Rectal smooth muscle tissue (tissue), 1 donor: ENCODE results near the gene ABCB9.

Source experiments
- H3K27ac ChIP-seq: one replicate; pipeline ENCODE4 v1.7.0; 2013; ENCODE audit warnings: low read depth, low read length, inconsistent platforms
- H3K27me3 ChIP-seq: one replicate; pipeline ENCODE4 v1.7.0; 2013; ENCODE audit warnings: low read length; ENCODE audit not compliant: control insufficient read depth, insufficient read depth
- H3K36me3 ChIP-seq: one replicate; pipeline ENCODE4 v1.7.0; 2013; ENCODE audit warnings: low read length; ENCODE audit not compliant: control insufficient read depth, insufficient read depth
- H3K4me1 ChIP-seq: one replicate; pipeline ENCODE4 v1.7.0; 2013; ENCODE audit warnings: low read length; ENCODE audit not compliant: control insufficient read depth, insufficient read depth
- H3K4me3 ChIP-seq: one replicate; pipeline ENCODE4 v1.7.0; 2013; ENCODE audit warnings: low read length
- H3K9ac ChIP-seq: one replicate; pipeline ENCODE4 v1.7.0; 2013; ENCODE audit warnings: low read length

The ABCB9 gene

GRCh38 chr12:122961531-122962329 lies 4.5 kb downstream of the ABCB9 start:
- H3K27me3 ChIP-seq: no peaks in the 10 kb centered on the region
- no peak overlapping the region for H3K9ac ChIP-seq
- H3K27ac ChIP-seq: no peak overlapping the region
- no peaks in the 10 kb centered on the region for H3K36me3 ChIP-seq
- peaks cover 10% of the 10 kb centered on the region for H3K4me1 ChIP-seq
- H3K4me3 ChIP-seq: no peak overlapping the region

- H3K27me3 ChIP-seq: no peaks in the 10 kb centered on the region
- no peak overlapping the region for H3K9ac ChIP-seq
- H3K4me3 ChIP-seq: no peak overlapping the region
- no peak overlapping the region for H3K27ac ChIP-seq
- H3K4me1 ChIP-seq: peaks cover 7% of the 10 kb centered on the region
- H3K36me3 ChIP-seq: no peaks in the 10 kb centered on the region
Observed at GRCh38 chr12:122960193-122960569, 6.1 kb downstream of the ABCB9 start.

- no peaks in the 10 kb centered on the region for H3K27me3 ChIP-seq
- H3K36me3 ChIP-seq: no peaks in the 10 kb centered on the region
- no peak overlapping the region for H3K27ac ChIP-seq
- H3K4me1 ChIP-seq: peaks cover 7% of the 10 kb centered on the region
- H3K9ac ChIP-seq: no peak overlapping the region
- no peak overlapping the region for H3K4me3 ChIP-seq
Observed at GRCh38 chr12:122959566-122960192, 6.6 kb downstream of the ABCB9 start.

- no peak overlapping the region for H3K27ac ChIP-seq
- H3K9ac ChIP-seq: no peak overlapping the region
- H3K4me1 ChIP-seq: no peaks in the 10 kb centered on the region
- no peaks in the 10 kb centered on the region for H3K36me3 ChIP-seq
- no peaks in the 10 kb centered on the region for H3K27me3 ChIP-seq
- H3K4me3 ChIP-seq: no peak overlapping the region
Observed at GRCh38 chr12:122958198-122958888, 7.9 kb downstream of the ABCB9 start.

- Histone ChIP-seq H3K9ac (no peak overlapping the region), H3K4me3 (no peak overlapping the region), H3K27ac (no peak overlapping the region), H3K36me3 (no peaks in the 10 kb centered on the region), H3K27me3 (no peaks in the 10 kb centered on the region), H3K4me1 (no peaks in the 10 kb centered on the region)
Observed at GRCh38 chr12:122956035-122956434, 10.2 kb downstream of the ABCB9 start.

GRCh38 chr12:122955156-122955555 lies 11.1 kb downstream of the ABCB9 start:
- Histone ChIP-seq H3K4me3 (no peak overlapping the region), H3K27ac (no peak overlapping the region), H3K4me1 (no peaks in the 10 kb centered on the region), H3K27me3 (no peaks in the 10 kb centered on the region), H3K36me3 (no peaks in the 10 kb centered on the region), H3K9ac (no peak overlapping the region)

GRCh38 chr12:122951979-122952892 lies 14.0 kb downstream of the ABCB9 start:
- no peak overlapping the region for H3K9ac ChIP-seq

GRCh38 chr12:122951406-122951805 lies 14.9 kb downstream of the ABCB9 start:
- Histone ChIP-seq H3K9ac (no peak overlapping the region), H3K4me1 (no peaks in the 10 kb centered on the region), H3K27ac (no peak overlapping the region)

More at GRCh38 chr12:122951979-122952892, 14.0 kb downstream of the ABCB9 start:
- no peaks in the 10 kb centered on the region for H3K27me3 ChIP-seq
- H3K36me3 ChIP-seq: no peaks in the 10 kb centered on the region
- no peak overlapping the region for H3K27ac ChIP-seq
- H3K4me3 ChIP-seq: no peak overlapping the region
- no peaks in the 10 kb centered on the region for H3K4me1 ChIP-seq

GRCh38 chr12:122949816-122950675 lies 16.2 kb downstream of the ABCB9 start:
- H3K9ac ChIP-seq: no peak overlapping the region
- H3K27ac ChIP-seq: no peak overlapping the region
- no peaks in the 10 kb centered on the region for H3K4me1 ChIP-seq
- no peaks in the 10 kb centered on the region for H3K27me3 ChIP-seq
- no peak overlapping the region for H3K4me3 ChIP-seq
- no peaks in the 10 kb centered on the region for H3K36me3 ChIP-seq

More at GRCh38 chr12:122951406-122951805, 14.9 kb downstream of the ABCB9 start:
- H3K27me3 ChIP-seq: no peaks in the 10 kb centered on the region
- H3K36me3 ChIP-seq: no peaks in the 10 kb centered on the region
- H3K4me3 ChIP-seq: no peak overlapping the region

- Histone ChIP-seq H3K4me3 (no peak overlapping the region), H3K27me3 (no peaks in the 10 kb centered on the region), H3K4me1 (no peaks in the 10 kb centered on the region), H3K36me3 (no peaks in the 10 kb centered on the region), H3K27ac (no peak overlapping the region), H3K9ac (no peak overlapping the region)
Observed at GRCh38 chr12:122949405-122949804, 16.9 kb downstream of the ABCB9 start.

- H3K4me1 ChIP-seq: no peaks in the 10 kb centered on the region
- no peaks in the 10 kb centered on the region for H3K36me3 ChIP-seq
- H3K4me3 ChIP-seq: no peak overlapping the region
- H3K27ac ChIP-seq: no peak overlapping the region
- no peak overlapping the region for H3K9ac ChIP-seq
- no peaks in the 10 kb centered on the region for H3K27me3 ChIP-seq
Observed at GRCh38 chr12:122948605-122949004, 17.7 kb downstream of the ABCB9 start.
